NCI-H82 (cell line): ENCODE results near the gene CAMK1D.
A peak's percentile ranks its signal among the peaks of the same experiment; 100 is the strongest.
"Not testable (repeated sequence)": the region's sequence is repeated elsewhere in the genome, so short reads cannot be mapped to it uniquely, and the experiment has no call there.

Experiments
- DNase-seq: peaks from one replicate; lab custom pipeline; 2025; lab: John Stamatoyannopoulos, UW

The CAMK1D gene

DNA sequence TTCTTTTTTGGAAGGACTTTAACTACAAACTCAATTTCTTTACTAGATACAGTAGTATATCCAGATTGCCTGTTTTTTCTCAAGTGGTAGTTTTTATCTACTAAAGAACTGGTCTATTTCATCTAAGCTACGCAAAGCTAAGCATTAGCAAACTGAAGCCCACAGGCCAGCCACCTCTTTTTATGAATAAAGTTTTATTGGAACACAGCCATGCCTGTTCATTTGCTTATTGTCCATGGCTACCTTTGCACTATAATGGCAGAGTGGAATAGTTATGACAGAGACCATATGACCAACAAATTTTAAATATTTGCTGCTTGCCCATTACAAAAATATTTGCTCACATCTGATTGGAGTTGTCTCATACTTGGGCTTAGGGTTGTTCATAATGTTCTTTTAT lies 168.7 kb downstream of the CAMK1D start:
- no peak for DNase-seq

GRCh38 chr10:12521423-12521822 lies 172.1 kb downstream of the CAMK1D start:
- DNase-seq: no peak

DNA sequence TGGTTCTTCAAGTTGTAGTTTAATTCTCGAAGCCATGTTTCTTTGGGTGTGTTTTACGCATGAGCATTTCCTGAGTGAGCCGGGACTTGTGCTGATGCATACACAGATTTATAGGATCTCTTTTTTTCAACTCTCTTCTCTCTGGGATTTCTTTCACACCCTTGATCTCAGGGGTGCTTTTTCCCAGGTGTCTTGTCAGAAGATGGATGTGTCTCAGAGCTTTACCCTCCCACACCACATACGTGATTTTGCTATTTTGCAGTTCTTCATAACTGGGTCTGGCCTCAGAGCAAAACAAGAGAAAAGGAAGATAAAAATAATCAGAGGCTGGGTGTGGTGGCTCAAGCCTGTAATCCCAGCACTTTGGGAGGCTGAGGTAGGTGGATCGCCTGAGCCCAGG lies 177.0 kb downstream of the CAMK1D start:
- DNase-seq: no peak

DNA sequence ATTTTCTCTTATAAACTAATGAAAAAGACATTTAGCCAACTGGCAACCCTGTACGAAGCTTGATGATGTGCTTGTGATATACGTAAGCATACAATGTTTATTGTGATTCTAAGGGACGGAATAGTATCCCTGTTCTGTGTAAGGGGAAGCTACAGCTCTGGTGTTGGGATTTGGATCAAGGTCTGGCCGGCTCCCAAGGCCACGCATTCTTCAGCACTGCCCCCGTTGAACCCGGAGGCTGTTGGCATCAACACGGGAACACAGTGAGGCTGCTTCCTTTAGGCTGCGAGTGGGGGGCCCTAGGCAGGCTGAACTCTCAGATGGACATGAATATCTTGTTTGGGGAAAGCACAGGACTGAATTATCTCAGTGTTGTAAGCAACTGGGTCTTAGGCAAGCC lies 180.6 kb downstream of the CAMK1D start:
- no peak for DNase-seq

DNA sequence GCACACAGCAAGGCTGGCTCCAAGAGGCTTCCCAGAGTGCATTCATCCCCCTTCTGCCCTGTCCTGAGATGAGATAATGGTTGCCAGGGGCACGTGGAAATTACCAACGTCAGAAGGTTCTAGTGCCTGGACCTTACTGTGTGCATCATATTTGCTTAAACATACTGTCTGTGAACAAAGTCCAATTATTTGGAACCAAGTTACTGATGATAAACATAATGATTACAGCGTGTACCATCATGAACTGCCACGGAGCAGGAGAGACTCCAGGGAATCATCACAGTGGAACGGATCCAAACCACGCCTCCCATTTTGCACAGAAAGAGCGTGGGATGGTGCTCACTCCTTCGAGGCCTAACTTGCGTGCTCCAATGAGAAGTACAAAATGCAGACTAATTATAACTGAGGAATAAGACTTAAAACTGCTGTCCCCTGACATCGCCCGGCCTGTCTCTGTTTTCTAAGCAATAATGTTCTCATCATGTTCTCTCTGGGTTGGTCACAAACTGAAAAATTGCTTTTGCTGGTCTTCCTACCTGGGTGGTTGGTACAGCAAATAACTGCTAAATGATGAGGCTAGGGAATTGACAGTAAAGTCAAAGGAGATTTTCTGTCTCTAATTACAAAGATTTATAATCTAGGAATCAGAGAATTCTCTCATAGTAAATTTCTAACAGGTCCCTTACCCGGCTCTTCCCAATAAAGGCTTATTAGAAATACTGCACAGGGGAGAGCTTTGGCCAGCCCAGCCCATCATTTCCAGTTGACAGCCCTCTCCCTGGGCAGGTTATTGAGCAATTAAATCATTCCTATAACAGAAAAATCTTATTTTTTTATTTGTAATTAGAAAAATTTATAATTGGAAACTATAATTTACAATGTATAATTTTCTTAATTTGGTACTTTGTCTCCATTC lies 182.2 kb downstream of the CAMK1D start:
- DNase-seq: no peak

- DNase-seq: no peak
Observed at GRCh38 chr10:12533151-12533550, 183.8 kb downstream of the CAMK1D start.

DNA sequence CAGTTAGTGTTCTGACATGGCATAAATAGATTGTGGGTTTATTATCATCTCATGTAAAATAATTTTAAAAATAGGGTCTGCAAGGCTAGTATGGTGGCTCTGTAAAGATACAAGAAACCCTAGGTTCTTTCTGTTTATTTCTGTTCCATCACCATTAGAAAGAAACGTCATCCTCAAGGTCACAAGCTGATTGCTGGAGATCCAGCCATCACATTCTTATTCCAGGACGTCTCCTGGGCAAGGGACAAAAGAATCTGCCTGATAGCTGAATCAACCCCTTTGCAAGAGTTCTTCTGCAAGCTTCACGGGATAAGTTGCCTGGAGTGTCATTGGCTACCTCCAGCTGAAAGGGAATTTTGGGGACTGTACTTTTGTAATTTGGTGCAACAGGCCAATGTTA lies 184.4 kb downstream of the CAMK1D start:
- no peak for DNase-seq

- no peak for DNase-seq
Observed at GRCh38 chr10:12534824-12535223, 185.5 kb downstream of the CAMK1D start.

DNA sequence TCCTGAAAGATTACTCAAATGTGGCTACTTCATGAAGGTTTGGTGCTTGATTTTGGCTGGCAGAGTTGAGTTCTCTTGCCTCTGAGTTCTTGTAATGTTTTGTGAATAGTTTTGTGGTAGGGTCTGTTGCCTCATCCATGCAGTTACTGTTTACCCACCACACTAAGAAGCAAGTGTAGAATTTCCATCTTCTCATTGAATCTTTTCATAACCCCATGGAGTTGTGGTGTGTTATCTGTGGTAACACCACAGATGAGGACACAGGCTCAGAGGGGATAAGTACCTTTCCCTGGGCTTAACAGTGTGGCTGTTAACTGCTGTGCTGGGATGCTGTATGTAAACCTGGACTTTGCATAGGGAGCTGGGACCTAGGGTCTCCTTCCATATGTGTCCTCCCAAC lies 186.3 kb downstream of the CAMK1D start:
- no peak for DNase-seq

DNA sequence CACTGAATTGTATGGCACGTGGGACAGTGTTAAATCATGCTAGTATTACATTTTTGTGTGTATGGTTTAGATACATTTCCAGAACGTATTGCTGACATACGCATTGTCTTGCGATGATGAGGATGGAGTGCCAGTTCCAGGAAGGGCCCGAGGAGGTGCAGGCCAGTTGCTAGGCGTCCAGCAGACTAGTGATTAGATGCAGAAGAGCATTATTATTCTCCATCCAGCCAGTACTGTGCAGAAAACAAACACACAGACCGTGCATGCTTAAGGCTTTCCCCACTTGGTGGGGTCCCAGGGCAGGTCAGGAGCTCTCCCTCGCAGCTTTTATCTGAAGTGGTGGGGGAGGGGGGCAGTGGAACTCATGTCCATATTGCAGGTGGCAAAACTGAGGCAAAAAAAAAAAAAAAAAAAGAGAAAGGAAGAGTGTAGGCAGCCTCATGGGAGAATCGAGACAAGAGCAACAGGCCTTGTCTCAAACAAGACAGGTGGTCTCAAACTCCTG lies 189.2 kb downstream of the CAMK1D start:
- no peak for DNase-seq

- no peak for DNase-seq
Observed at GRCh38 chr10:12539350-12540164, 190.2 kb downstream of the CAMK1D start.

GRCh38 chr10:12540341-12540781 lies 191.0 kb downstream of the CAMK1D start:
- no peak for DNase-seq

DNA sequence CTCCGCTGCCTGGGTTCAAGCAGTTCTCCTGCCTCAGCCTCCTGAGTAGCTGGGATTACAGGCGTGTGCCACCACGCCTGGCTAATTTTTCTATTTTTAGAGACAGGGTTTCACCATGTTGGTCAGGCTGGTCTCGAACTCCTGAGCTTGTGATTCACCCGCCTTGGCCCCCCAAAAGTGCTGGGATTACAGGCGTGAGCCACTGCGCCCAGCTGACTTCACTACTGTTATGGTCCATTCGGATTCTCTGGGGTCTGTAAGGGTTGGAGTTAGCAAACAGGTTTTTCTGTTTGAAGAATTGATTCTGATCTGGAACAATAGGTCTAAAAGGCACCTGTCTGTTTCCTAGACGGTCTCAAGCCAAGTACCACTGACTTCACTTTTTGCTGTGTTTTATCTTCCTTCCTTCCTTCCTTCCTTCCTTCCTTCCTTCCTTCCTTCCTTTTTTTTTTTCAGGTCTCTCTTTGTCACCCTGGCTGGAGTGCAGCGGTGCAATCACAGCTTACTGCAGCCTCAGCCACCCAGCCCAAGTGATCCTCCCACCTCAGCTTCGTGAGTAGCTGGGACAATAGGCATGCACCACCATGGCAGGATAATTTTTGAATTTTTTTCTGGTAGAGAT lies 192.2 kb downstream of the CAMK1D start:
- no peak for DNase-seq

DNA sequence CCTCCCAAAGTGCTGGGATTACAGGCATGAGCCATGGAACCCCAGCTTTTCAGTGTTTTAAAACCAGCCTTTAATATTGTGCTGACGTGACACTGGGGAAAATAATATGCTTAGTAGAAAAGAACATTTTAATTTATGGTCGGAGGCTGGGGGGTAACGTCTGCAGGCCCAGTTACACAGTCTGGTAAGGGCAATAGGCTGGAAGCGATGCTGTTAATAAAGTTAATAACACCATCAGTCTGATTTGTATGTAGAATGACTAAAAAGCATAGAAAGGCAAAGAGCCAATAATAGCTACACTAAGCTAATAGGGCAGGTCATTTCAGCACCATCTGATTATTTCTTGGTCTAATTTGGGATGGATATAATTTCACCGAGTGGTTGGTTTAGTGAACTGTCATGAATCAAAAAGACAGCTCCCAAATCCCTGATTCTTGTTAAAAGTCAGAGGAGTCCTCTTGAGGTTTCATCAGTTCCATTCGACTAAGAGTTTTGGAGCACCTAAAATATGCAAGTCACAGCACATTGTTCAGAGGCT lies 192.9 kb downstream of the CAMK1D start:
- DNase-seq: no peak

DNA sequence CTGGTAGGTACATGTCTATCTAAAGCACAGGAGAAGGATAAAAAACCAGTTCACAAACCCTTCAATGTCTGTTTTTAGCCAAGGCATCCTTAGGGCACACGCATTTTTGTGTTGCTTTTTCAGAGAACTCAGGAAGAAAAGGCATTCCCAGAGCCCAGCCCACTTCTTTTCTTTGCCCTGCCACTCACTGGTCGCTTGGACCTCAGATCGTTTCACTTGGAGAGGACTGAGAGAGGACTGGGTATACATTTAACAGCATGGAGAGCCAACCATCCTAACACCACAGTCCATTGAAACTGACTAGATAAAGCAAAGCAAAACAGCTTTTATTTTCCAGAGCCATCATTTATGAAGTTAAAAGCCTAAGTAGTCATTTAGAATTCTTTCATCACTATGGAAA lies 194.2 kb downstream of the CAMK1D start:
- no peak for DNase-seq

GRCh38 chr10:12546160-12546802 lies 196.9 kb downstream of the CAMK1D start:
- not testable (repeated sequence) for DNase-seq

- DNase-seq: no peak
Observed at GRCh38 chr10:12547301-12547771, 198.0 kb downstream of the CAMK1D start.

- peak; percentile 11 for DNase-seq
Observed at GRCh38 chr10:12549297-12549696, 199.9 kb downstream of the CAMK1D start.

- no peak for DNase-seq
Observed at GRCh38 chr10:12550994-12551393, 201.6 kb downstream of the CAMK1D start.

GRCh38 chr10:12556039-12556438 lies 206.7 kb downstream of the CAMK1D start:
- no peak for DNase-seq

- no peak for DNase-seq
Observed at GRCh38 chr10:12559578-12560178, 210.3 kb downstream of the CAMK1D start.
